Activated naive CD4-positive, alpha-beta T cell treated with anti-CD3 and anti-CD28 coated beads, Interleukin-2, amount 10 ng/mL, durations not matched to agents 7 days and 5 days (primary cell): ENCODE measurements around the gene GCM1.
A peak's percentile ranks its signal among the peaks of the same experiment; 100 is the strongest.

Experiments used
- CTCF ChIA-PET: fragments of 350-600 bp; sonication (Branson Sonifier 250); formaldehyde crosslinking; loops from one replicate; lab custom pipeline; 2021; ENCODE audit warnings: antibody characterized with exemption; lab: Charles Lee
- DNase-seq: peaks from one replicate; pipeline ENCODE4 v3.0.0-alpha.2; 2020
- H3K27ac Mint-ChIP-seq: one replicate; pipeline ENCODE4 v1.8.0; 2021; ENCODE audit warnings: mild to moderate bottlenecking, moderate library complexity, mixed read lengths
- H3K27me3 Mint-ChIP-seq: one replicate; pipeline ENCODE4 v1.8.0; 2021; ENCODE audit warnings: mild to moderate bottlenecking, mixed read lengths
- H3K36me3 Mint-ChIP-seq: one replicate; pipeline ENCODE4 v1.8.0; 2021; ENCODE audit warnings: mixed read lengths
- H3K4me1 Mint-ChIP-seq: one replicate; pipeline ENCODE4 v1.8.0; 2021; ENCODE audit warnings: mixed read lengths
- H3K4me3 Mint-ChIP-seq: one replicate; pipeline ENCODE4 v1.8.0; 2021; ENCODE audit warnings: mild to moderate bottlenecking, moderate library complexity, mixed read lengths
- H3K9me3 Mint-ChIP-seq: one replicate; pipeline ENCODE4 v1.8.0; 2021; ENCODE audit warnings: mixed read lengths

The GCM1 gene

GRCh38 chr6:53148684-53149083 lies at the start of gene GCM1:
Gene GCM1, minus strand, starts transcription at chr6:53148841. Its CDS starts 3,209 bp downstream, at chr6:53145632.
- H3K9me3 Mint-ChIP-seq = no peaks in the 10 kb centered on the region
- no peak within 1 kb of the TSS for H3K27ac Mint-ChIP-seq
- H3K27me3 Mint-ChIP-seq = peaks cover 17% of the 10 kb centered on the region
- CTCF ChIA-PET = no interaction called here
- no peak for DNase-seq
- H3K36me3 Mint-ChIP-seq = no peaks in the 10 kb centered on the region
- H3K4me3 Mint-ChIP-seq = no peak within 1 kb of the TSS
- H3K4me1 Mint-ChIP-seq = no peaks in the 10 kb centered on the region

- DNase-seq = no peak
- CTCF ChIA-PET = no interaction called here
- H3K27me3 Mint-ChIP-seq = peaks cover 12% of the 10 kb centered on the region
- H3K27ac Mint-ChIP-seq = no peak overlapping the region
- no peaks in the 10 kb centered on the region for H3K9me3 Mint-ChIP-seq
- H3K4me3 Mint-ChIP-seq = no peak overlapping the region
- no peaks in the 10 kb centered on the region for H3K36me3 Mint-ChIP-seq
- peaks cover 4% of the 10 kb centered on the region for H3K4me1 Mint-ChIP-seq
These were observed 48.9 kb upstream of the GCM1 start for GRCh38 chr6:53197553-53197952.

- CTCF ChIA-PET = no interaction called here
- peaks cover 12% of the 10 kb centered on the region for H3K27me3 Mint-ChIP-seq
These were observed 46.4 kb upstream of the GCM1 start for GRCh38 chr6:53195048-53195447.

GRCh38 chr6:53192682-53193188 lies 44.1 kb upstream of the GCM1 start:
- H3K4me1 Mint-ChIP-seq = peaks cover 17% of the 10 kb centered on the region
- no peaks in the 10 kb centered on the region for H3K9me3 Mint-ChIP-seq
- H3K27me3 Mint-ChIP-seq = peaks cover 8% of the 10 kb centered on the region
- no peak overlapping the region for H3K4me3 Mint-ChIP-seq
- H3K27ac Mint-ChIP-seq = no peak overlapping the region
- no peaks in the 10 kb centered on the region for H3K36me3 Mint-ChIP-seq
- no peak for DNase-seq
- CTCF ChIA-PET = interaction anchor here (1.1 kb wide), 1 partner anchor 9 kb away, joined by 3 read pairs; no protein-coding TSS in a partner anchor

More at GRCh38 chr6:53195048-53195447, 46.4 kb upstream of the GCM1 start:
- Mint-ChIP-seq H3K4me1 (peaks cover 7% of the 10 kb centered on the region), H3K27ac (no peak overlapping the region), H3K4me3 (no peak overlapping the region), H3K36me3 (no peaks in the 10 kb centered on the region), H3K9me3 (no peaks in the 10 kb centered on the region)
- DNase-seq = no peak

GRCh38 chr6:53189554-53189953 lies 40.9 kb upstream of the GCM1 start:
- Mint-ChIP-seq H3K4me3 (no peak overlapping the region), H3K27me3 (no peaks in the 10 kb centered on the region), H3K36me3 (no peaks in the 10 kb centered on the region), H3K27ac (no peak overlapping the region), H3K4me1 (peaks cover 24% of the 10 kb centered on the region), H3K9me3 (no peaks in the 10 kb centered on the region)
- DNase-seq = no peak
- CTCF ChIA-PET = interaction anchor here (0.7 to 1.1 kb wide), 2 partner anchors 14 to 295 kb away, joined by 3 read pairs; no protein-coding TSS in a partner anchor

- CTCF ChIA-PET = interaction anchor here (0.7 to 2.0 kb wide), 6 partner anchors 17 to 297 kb away, joined by 3 to 9 read pairs (median 5); no protein-coding TSS in a partner anchor
- DNase-seq = no peak
- peaks cover 29% of the 10 kb centered on the region for H3K4me1 Mint-ChIP-seq
- H3K4me3 Mint-ChIP-seq = peak overlapping the region; percentile 72
- peak overlapping the region; percentile 92 for H3K27ac Mint-ChIP-seq
- H3K9me3 Mint-ChIP-seq = no peaks in the 10 kb centered on the region
- no peaks in the 10 kb centered on the region for H3K27me3 Mint-ChIP-seq
- H3K36me3 Mint-ChIP-seq = no peaks in the 10 kb centered on the region
These were observed 40.2 kb upstream of the GCM1 start for GRCh38 chr6:53188833-53189232.

- Mint-ChIP-seq H3K9me3 (no peaks in the 10 kb centered on the region), H3K27ac (no peak overlapping the region), H3K36me3 (no peaks in the 10 kb centered on the region), H3K27me3 (no peaks in the 10 kb centered on the region), H3K4me1 (peaks cover 21% of the 10 kb centered on the region), H3K4me3 (no peak overlapping the region)
- no peak for DNase-seq
- CTCF ChIA-PET = interaction anchor here (1.3 kb wide), 1 partner anchor 8 kb away, joined by 3 read pairs; no protein-coding TSS in a partner anchor
These were observed 32.0 kb upstream of the GCM1 start for GRCh38 chr6:53180678-53181077.

GRCh38 chr6:53179961-53180651 lies 31.5 kb upstream of the GCM1 start:
- H3K4me1 Mint-ChIP-seq = peaks cover 21% of the 10 kb centered on the region
- H3K4me3 Mint-ChIP-seq = no peak overlapping the region
- peak overlapping the region; percentile 73 for H3K27ac Mint-ChIP-seq
- DNase-seq = peak; percentile 55
- no peaks in the 10 kb centered on the region for H3K9me3 Mint-ChIP-seq
- H3K36me3 Mint-ChIP-seq = no peaks in the 10 kb centered on the region
- CTCF ChIA-PET = interaction anchor here (1.3 kb wide), 1 partner anchor 8 kb away, joined by 3 read pairs; no protein-coding TSS in a partner anchor
- no peaks in the 10 kb centered on the region for H3K27me3 Mint-ChIP-seq

- no peaks in the 10 kb centered on the region for H3K9me3 Mint-ChIP-seq
- H3K4me1 Mint-ChIP-seq = peaks cover 17% of the 10 kb centered on the region
- H3K36me3 Mint-ChIP-seq = no peaks in the 10 kb centered on the region
- no peak overlapping the region for H3K4me3 Mint-ChIP-seq
- CTCF ChIA-PET = interaction anchor here (0.8 kb wide), 1 partner anchor 305 kb away, joined by 3 read pairs; no protein-coding TSS in a partner anchor
- no peak for DNase-seq
- no peak overlapping the region for H3K27ac Mint-ChIP-seq
- H3K27me3 Mint-ChIP-seq = no peaks in the 10 kb centered on the region
These were observed 30.3 kb upstream of the GCM1 start for GRCh38 chr6:53178837-53179432.

- H3K27me3 Mint-ChIP-seq = no peaks in the 10 kb centered on the region
- no peak overlapping the region for H3K4me3 Mint-ChIP-seq
- no peak overlapping the region for H3K27ac Mint-ChIP-seq
- peaks cover 9% of the 10 kb centered on the region for H3K4me1 Mint-ChIP-seq
- no peaks in the 10 kb centered on the region for H3K36me3 Mint-ChIP-seq
- CTCF ChIA-PET = interaction anchor here (0.7 to 1.9 kb wide), 11 partner anchors 15 to 309 kb away, joined by 3 to 11 read pairs (median 3); no protein-coding TSS in a partner anchor
- DNase-seq = no peak
- no peaks in the 10 kb centered on the region for H3K9me3 Mint-ChIP-seq
These were observed 26.4 kb upstream of the GCM1 start for GRCh38 chr6:53175027-53175426.

- CTCF ChIA-PET = interaction anchor here (0.6 to 7.1 kb wide), 29 partner anchors 8 to 532 kb away, joined by 3 to 105 read pairs (median 4); no protein-coding TSS in a partner anchor
- H3K27me3 Mint-ChIP-seq = peaks cover 8% of the 10 kb centered on the region
- H3K27ac Mint-ChIP-seq = no peak overlapping the region
- no peaks in the 10 kb centered on the region for H3K9me3 Mint-ChIP-seq
- no peaks in the 10 kb centered on the region for H3K36me3 Mint-ChIP-seq
- H3K4me1 Mint-ChIP-seq = no peaks in the 10 kb centered on the region
- H3K4me3 Mint-ChIP-seq = no peak overlapping the region
- DNase-seq = no peak
These were observed 23.8 kb upstream of the GCM1 start for GRCh38 chr6:53172468-53172803.

- Mint-ChIP-seq H3K9me3 (no peaks in the 10 kb centered on the region), H3K4me3 (no peak overlapping the region), H3K27me3 (peaks cover 8% of the 10 kb centered on the region), H3K36me3 (no peaks in the 10 kb centered on the region), H3K4me1 (no peaks in the 10 kb centered on the region), H3K27ac (no peak overlapping the region)
- DNase-seq = peak; percentile 91
- CTCF ChIA-PET = interaction anchor here (0.7 to 7.1 kb wide), 27 partner anchors 9 to 321 kb away, joined by 3 to 105 read pairs (median 4); no protein-coding TSS in a partner anchor
These were observed 23.2 kb upstream of the GCM1 start for GRCh38 chr6:53171605-53172467.

- Mint-ChIP-seq H3K36me3 (no peaks in the 10 kb centered on the region), H3K27ac (no peak overlapping the region), H3K27me3 (peaks cover 8% of the 10 kb centered on the region), H3K9me3 (no peaks in the 10 kb centered on the region), H3K4me1 (no peaks in the 10 kb centered on the region), H3K4me3 (no peak overlapping the region)
- CTCF ChIA-PET = interaction anchor here (0.6 to 7.1 kb wide), 5 partner anchors 264 to 573 kb away, joined by 3 to 105 read pairs (median 4); no protein-coding TSS in a partner anchor
- no peak for DNase-seq
These were observed 20.1 kb upstream of the GCM1 start for GRCh38 chr6:53168516-53169267.
